HEK293 (cell line): ENCODE results near the gene DEF6.

Source experiments
- CTCF ChIP-seq: fragments of 450-650 bp; formaldehyde crosslinking; IDR thresholded peaks from 2 replicates; pipeline ENCODE4 v1.5.1; 2016; ENCODE audit warnings: missing biosample characterization, missing genetic modification characterization
- ZNF274 ChIP-seq, 2 experiments: fragments of 200-500 bp in 1 of 2; fragments of 450-650 bp in 1 of 2; sonication (Bioruptor generic) in 1 of 2; formaldehyde crosslinking in 1 of 2; IDR thresholded peaks; 2 replicates each; pipeline versions ENCODE4 v1.5.1 to v1.6.1; 2014 to 2016; ENCODE audit warnings: borderline replicate concordance in 1 of 2, inconsistent platforms in 1 of 2, low read length in 1 of 2, missing biosample characterization in 1 of 2, missing genetic modification characterization in 1 of 2
- ZNF513 ChIP-seq: fragments of 450-650 bp; IDR thresholded peaks from 2 replicates; pipeline ENCODE4 v1.5.1; 2018; ENCODE audit warnings: missing biosample characterization, missing genetic modification characterization
- ZNF514 ChIP-seq: fragments of 450-650 bp; formaldehyde crosslinking; IDR thresholded peaks from 2 replicates; pipeline ENCODE4 v1.5.1; 2016; ENCODE audit warnings: missing biosample characterization, missing genetic modification characterization
- ZNF549 ChIP-seq: fragments of 450-650 bp; IDR thresholded peaks from 2 replicates; pipeline ENCODE4 v1.5.1; 2018; ENCODE audit warnings: missing biosample characterization, missing genetic modification characterization, mild to moderate bottlenecking, inconsistent platforms, moderate library complexity
- ZSCAN18 ChIP-seq: fragments of 450-650 bp; formaldehyde crosslinking; IDR thresholded peaks from 2 replicates; pipeline ENCODE4 v1.5.1; 2016; ENCODE audit warnings: missing biosample characterization, missing genetic modification characterization
- ZSCAN23 ChIP-seq: fragments of 450-650 bp; formaldehyde crosslinking; IDR thresholded peaks from 2 replicates; pipeline ENCODE4 v1.5.1; 2016; ENCODE audit warnings: missing biosample characterization, missing genetic modification characterization

- TF ChIP-seq ZNF274 (IDR thresholded peaks at IDR 0.05; ENCODE audit: low read length) (no peak), ZNF274 (tag by site-specific recombination; IDR thresholded peaks at IDR 0.05; ENCODE audit: borderline replicate concordance) (no peak), CTCF (tag by site-specific recombination) (no peak), ZSCAN23 (tag by site-specific recombination) (no peak), ZNF513 (tag by site-specific recombination) (no peak), ZNF514 (tag by site-specific recombination) (no peak), ZNF549 (tag by site-specific recombination) (no peak), ZSCAN18 (tag by site-specific recombination) (no peak)
These were observed 58.8 kb downstream of the DEF6 start for GRCh38 chr6:35356391-35356790.
